CD4-positive, alpha-beta T cell treated with Interleukin-17A for 4 hours (primary cell): Measurements from ENCODE around the gene GATB.

ENCODE experiments used
- DNase-seq: peaks from one replicate; pipeline ENCODE4 v3.0.0-alpha.2; 2020; ENCODE audit warnings: mixed read lengths

The GATB gene

GRCh38 chr4:151671541-151672059, 89.2 kb downstream of the GATB start:
- DNase-seq: no peak

GRCh38 chr4:151670843-151671242, 90.0 kb downstream of the GATB start:
- DNase-seq: no peak

GRCh38 chr4:151669990-151670389, 90.8 kb downstream of the GATB start:
- no peak for DNase-seq

- DNase-seq: no peak
Observed at GRCh38 chr4:151668689-151669402, 92.0 kb downstream of the GATB start.

- no peak for DNase-seq
Observed at GRCh38 chr4:151667666-151668065, 93.1 kb downstream of the GATB start.

- DNase-seq: no peak
Observed at GRCh38 chr4:151667048-151667447, 93.8 kb downstream of the GATB start.

- no peak for DNase-seq
Observed at GRCh38 chr4:151666501-151666900, 94.3 kb downstream of the GATB start.

- no peak for DNase-seq
Observed at GRCh38 chr4:151665785-151666127, 95.1 kb downstream of the GATB start.

- no peak for DNase-seq
Observed at GRCh38 chr4:151665022-151665784, 95.6 kb downstream of the GATB start.

GRCh38 chr4:151664289-151664688, 96.5 kb downstream of the GATB start:
- no peak for DNase-seq

- DNase-seq: no peak
Observed at GRCh38 chr4:151663109-151663508, 97.7 kb downstream of the GATB start.

GRCh38 chr4:151661873-151662272, 98.9 kb downstream of the GATB start:
- no peak for DNase-seq

GRCh38 chr4:151660676-151661075, 100.1 kb downstream of the GATB start:
- DNase-seq: no peak

GRCh38 chr4:151659601-151660364, 101.0 kb downstream of the GATB start:
- no peak for DNase-seq

- DNase-seq: no peak
Observed at GRCh38 chr4:151658959-151659600, 101.7 kb downstream of the GATB start.

- DNase-seq: no peak
Observed at GRCh38 chr4:151657896-151658295, 102.9 kb downstream of the GATB start.

GRCh38 chr4:151656058-151656457, 104.7 kb downstream of the GATB start:
- no peak for DNase-seq

- no peak for DNase-seq
Observed at GRCh38 chr4:151653548-151653918, 107.3 kb downstream of the GATB start.

- DNase-seq: no peak
Observed at GRCh38 chr4:151652841-151653547, 107.8 kb downstream of the GATB start.

- DNase-seq: no peak
Observed at GRCh38 chr4:151651496-151651895, 109.3 kb downstream of the GATB start.

GRCh38 chr4:151649479-151649878, 111.3 kb downstream of the GATB start:
- no peak for DNase-seq

GRCh38 chr4:151646322-151646721, 114.5 kb downstream of the GATB start:
- DNase-seq: no peak
